Stomach (tissue), 4 donors: Measurements from ENCODE around the gene LIMD2.

ENCODE experiments used
- POLR2A ChIP-seq, 4 donors: fragments of 450-650 bp; IDR thresholded peaks; one replicate each; pipeline ENCODE4 v1.6.1; 2016; ENCODE audit warnings: antibody characterized with exemption in 4 of 4, control low read depth in 2 of 4, mild to moderate bottlenecking in 1 of 4, moderate library complexity in 1 of 4
- TF ChIP-seq, protein P1 (sequence below), 7 experiments: fragments of 450-650 bp in 4 of 7; fragments of 200-600 bp in 3 of 7; sonication (generic) in 3 of 7; IDR thresholded peaks; one replicate each; pipeline ENCODE4 v1.5.1; 2016 to 2019; ENCODE audit warnings: antibody characterized with exemption in 7 of 7, control low read depth in 2 of 7, mild to moderate bottlenecking in 1 of 7

DNA sequence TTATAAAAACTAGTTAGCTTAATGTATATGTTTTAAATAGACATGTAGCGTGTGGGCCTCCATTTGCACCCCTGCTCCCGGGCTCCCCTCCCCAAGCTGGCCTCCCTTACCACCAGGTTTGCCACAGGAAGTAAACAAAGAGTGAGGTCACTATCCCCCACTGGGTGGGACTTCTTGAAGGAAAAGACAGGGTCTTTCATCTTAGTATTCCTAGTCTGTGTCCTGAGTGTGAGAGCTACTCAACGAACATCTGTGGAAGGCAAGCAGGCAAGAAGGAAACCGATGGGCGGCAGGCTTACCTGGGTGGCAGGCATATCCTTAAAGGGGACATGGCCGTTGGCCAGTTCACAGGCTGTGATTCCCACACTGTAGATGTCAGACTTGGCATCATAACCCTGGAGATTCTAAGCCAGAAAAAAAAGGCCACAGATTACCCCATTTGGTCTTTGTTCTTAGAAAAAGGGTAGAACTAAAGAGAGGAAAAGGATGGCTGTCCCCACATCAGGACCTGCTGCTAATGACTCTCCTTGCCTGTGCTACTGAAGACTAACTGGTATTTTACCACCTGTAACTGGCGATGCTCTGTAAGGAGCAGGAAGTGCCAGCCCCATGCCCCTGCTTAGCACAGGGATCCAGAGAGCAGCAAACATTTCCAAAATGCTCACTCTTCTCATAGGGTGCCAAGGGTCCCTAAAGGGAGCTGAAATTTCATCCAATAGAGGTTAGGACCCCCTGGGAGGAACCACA lies 6.6 kb upstream of the LIMD2 start:
- no peak for TF ChIP-seq POLR2A (IDR thresholded peaks at IDR 0.05)
- TF ChIP-seq, protein P1, sequence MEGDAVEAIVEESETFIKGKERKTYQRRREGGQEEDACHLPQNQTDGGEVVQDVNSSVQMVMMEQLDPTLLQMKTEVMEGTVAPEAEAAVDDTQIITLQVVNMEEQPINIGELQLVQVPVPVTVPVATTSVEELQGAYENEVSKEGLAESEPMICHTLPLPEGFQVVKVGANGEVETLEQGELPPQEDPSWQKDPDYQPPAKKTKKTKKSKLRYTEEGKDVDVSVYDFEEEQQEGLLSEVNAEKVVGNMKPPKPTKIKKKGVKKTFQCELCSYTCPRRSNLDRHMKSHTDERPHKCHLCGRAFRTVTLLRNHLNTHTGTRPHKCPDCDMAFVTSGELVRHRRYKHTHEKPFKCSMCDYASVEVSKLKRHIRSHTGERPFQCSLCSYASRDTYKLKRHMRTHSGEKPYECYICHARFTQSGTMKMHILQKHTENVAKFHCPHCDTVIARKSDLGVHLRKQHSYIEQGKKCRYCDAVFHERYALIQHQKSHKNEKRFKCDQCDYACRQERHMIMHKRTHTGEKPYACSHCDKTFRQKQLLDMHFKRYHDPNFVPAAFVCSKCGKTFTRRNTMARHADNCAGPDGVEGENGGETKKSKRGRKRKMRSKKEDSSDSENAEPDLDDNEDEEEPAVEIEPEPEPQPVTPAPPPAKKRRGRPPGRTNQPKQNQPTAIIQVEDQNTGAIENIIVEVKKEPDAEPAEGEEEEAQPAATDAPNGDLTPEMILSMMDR (IDR thresholded peaks at IDR 0.05), result no peak
